Femur (tissue), 1 donor: Measurements from ENCODE around the gene MAP4.
"Not testable (repeated sequence)": the region's sequence is repeated elsewhere in the genome, so short reads cannot be mapped to it uniquely, and the experiment has no call there.

Source experiments
- DNase-seq: peaks from one replicate; pipeline ENCODE4 v3.0.0-alpha.2; 2017

MAP4 gene, protein sequence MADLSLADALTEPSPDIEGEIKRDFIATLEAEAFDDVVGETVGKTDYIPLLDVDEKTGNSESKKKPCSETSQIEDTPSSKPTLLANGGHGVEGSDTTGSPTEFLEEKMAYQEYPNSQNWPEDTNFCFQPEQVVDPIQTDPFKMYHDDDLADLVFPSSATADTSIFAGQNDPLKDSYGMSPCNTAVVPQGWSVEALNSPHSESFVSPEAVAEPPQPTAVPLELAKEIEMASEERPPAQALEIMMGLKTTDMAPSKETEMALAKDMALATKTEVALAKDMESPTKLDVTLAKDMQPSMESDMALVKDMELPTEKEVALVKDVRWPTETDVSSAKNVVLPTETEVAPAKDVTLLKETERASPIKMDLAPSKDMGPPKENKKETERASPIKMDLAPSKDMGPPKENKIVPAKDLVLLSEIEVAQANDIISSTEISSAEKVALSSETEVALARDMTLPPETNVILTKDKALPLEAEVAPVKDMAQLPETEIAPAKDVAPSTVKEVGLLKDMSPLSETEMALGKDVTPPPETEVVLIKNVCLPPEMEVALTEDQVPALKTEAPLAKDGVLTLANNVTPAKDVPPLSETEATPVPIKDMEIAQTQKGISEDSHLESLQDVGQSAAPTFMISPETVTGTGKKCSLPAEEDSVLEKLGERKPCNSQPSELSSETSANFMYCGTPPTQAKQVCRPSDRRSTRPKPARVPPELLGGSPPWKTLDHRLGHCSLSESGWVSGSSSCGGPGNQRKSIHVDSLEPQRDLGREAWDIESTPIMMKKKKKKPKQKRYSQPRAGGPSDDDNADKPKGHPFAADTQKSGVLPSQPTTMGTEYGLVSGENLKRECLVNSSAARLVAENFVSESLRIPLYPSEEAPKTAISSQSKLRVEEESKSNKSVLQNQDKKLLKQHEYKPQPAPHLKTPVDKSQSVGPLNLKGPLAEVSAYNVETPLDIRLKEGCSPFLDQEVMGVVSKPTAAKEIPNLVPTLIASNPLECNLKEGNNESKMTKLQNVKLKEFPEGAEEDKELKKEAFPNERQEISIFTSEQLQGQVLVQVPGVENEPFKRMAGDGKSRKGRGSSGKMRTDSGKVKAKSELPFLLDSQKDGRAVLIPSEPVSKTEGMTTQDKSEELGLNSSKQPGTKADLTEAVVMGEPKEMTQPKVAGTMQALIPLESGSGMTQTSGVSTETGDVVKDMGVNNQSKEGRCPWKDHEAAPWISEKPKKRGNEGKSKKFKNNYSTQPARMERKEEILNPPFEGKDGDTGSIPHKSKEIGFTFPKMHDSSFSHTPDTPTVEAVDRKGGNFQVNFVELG (N-terminal part only)

DNA sequence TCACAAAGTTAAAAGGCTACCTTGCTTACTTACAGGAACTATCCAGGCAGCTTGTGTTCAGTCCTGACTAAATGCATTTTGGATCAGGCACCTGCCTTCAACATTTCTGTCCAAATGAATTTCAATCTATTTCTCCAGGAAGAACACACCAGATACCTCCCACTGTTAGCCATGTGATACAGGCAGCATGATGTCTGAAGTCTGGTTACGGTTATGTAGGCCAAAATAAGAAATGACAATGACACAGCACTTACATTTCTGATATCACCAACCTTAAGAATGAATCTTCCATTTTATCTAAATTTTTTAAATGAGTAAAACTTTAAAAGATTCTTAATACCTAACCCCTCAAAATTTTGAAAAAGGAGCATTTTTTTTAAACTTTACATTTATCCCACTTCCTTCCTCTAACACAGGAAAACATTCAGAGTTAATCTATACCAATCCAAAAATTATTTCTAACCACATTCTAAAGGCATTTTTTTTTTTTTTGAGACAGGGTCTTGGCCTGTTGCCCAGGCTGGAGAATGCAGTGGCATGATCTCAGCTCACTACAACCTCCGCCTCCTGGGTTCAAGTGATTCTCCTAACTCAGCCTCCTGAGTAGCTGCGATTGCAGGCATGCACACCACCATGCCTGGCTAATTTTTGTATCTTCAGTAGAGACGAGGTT lies at the start of gene MAP4:
Gene MAP4 (minus strand): TSS at position 116 of the 673 bp plus-strand sequence. CDS start 17,556 bp downstream, outside the sequence.
- DNase-seq = no peak

DNA sequence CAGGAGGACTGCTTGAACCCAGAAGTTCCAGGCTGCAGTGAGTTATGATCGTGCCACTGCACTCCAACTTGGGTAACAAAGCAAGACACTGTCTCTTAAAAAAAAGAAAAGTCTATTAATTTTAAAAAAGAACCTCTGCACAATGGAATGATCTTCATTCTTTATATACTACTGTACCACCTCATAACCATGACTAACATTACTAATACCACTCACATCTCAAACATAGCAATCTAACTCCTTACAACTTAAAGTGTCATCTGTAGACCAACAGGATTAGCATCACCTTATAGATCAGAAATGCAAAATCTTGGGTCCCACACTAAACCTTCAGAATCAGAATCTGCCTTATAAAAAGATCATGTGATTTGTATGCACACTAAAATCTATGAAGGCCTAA lies 48.8 kb upstream of the MAP4 start:
- no peak for DNase-seq

DNA sequence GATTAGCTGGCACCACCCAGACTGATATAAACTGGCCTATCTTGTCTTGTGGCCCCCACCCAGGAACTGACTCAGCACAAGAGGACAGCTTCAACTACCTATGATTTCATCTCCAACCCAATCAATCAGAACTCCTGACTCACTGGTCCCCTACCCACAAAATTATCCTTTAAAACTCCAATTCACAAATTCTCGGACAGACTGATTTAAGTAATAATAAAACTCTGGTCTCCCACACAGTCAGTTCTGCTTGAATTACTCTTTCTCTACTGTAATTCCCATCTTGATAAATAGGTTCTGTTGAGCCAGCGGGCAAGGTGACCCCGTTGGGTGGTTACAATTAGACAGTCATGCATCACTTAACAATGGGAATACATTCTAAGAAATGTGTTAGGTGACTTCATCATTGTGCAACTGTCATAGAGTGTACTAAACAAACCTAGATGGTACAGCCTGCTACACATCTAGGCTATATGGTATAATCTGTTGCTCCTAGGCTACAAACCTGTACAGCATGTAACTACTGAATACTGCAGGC lies 48.1 kb upstream of the MAP4 start:
- no peak for DNase-seq

DNA sequence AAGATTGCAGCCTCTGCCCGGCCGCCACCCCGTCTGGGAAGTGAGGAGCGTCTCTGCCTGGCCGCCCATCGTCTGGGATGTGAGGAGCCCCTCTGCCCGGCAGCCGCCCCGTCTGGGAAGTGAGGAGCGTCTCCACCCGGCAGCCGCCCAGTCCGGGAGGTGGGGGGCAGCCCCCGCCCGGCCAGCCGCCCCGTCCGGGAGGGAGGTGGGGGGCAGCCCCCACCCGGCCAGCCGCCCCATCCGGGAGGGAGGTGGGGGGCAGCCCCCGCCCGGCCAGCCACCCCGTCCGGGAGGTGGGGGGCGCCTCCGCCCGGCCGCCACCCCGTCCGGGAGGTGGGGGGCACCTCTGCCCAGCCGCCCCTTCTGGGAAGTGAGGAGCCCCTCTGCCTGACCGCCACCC lies 45.4 kb upstream of the MAP4 start:
- not testable (repeated sequence) for DNase-seq

DNA sequence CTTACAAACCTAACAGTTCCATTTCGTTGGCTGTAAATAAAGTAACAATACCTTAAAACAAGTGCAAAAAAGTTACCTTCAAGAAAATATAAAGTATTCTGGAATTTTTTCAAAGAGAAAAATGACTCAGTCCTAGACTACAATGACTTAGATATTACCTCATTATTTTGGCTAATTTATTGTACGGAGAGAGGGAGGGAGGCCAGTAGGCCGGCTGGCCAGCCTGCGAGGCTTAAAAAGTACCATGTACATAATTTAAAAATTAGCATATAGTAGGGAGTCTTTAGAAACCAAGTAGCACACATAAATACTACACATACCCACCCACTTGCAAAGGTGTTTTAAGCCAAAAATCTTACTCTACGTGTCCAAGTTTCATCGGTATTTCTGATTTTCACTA lies 41.9 kb upstream of the MAP4 start:
- no peak for DNase-seq

GRCh38 chr3:48057521-48057920 lies 41.3 kb upstream of the MAP4 start:
- DNase-seq = no peak

DNA sequence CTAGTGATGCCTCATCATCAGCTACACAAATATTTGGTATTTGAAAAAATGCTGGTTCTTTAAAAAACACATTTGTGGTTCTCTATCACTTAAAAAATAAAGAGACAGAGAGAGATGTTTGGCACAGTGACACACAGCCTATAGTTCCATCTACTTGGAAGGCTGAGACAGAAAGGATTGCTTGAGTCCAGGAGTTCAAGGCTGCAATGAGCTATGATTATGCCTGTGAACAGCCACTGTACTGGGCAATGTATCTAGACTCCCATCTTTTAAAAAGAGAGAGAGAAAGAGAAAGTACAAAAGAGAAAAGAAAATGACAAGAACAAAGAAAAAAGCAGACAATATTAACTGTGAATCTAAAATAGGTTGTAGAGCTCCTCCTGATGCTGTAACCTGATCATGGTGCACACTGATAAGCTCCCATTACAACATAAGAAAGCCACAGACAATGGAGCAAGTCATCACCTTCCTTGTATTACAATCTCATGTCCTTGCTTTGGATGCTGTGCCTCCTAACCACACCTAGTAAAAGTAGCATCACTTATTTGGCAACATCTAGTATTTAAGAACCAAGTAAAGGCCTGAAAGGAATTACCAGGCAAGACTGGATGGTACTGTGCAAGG lies 31.7 kb upstream of the MAP4 start:
- no peak for DNase-seq

GRCh38 chr3:48042071-48042760 lies 26.0 kb upstream of the MAP4 start:
- no peak for DNase-seq

DNA sequence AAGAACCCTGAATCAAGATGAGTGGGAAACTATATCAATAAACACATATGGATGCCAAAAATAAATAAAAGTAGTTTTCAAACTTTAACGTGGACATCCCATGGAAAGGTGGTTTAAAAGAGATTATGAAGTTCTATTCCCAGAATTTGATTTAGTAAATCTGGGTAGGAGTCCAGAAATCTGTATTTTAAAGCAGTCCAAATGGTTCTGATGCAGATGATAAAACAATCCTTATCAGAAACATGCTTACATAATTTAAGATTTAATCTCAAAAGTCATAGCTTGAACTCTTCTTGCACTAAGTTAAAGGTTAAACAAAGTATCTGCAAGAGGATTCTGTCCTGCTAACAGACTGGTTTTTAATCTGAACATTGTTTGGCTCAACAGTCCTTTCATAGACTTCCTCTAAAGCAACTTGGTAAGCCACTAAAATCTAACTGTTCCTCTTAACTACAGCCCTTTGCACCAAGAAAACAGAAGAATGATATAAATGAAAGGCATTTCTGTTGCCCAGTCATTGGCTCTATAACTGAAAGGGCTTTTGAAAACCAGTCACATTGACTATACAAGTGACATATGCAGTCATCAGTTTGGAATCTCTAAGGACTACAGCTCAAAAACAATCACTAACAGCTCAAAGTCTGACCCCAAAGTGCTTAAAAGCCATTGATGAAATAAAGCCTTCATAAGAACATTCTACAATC lies 23.4 kb upstream of the MAP4 start:
- no peak for DNase-seq

DNA sequence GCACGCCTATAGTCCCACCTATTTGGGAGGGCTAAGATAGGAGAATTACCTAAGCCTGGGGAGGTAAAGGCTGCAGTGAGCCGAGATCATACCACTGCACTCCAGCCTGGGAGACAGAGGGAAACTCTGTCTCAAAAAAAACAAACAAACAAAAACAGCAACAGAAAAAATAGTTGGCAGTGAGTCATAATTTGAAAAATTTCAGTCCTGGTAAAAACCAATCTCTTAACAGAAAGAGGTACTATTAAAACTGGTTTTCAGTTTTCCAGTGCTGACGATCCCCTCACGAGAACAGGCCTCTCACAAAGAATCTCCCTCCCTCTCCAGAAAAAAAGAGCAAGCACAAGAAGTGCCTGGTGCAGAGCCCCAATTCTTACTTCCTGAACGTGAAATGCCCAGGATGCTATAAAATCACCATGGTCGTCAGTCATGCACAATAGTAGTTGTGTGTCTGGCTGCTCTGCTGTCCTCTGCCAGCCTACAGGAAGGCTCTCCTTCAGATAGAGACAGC lies 22.8 kb upstream of the MAP4 start:
- DNase-seq = no peak

GRCh38 chr3:48034000-48034516 lies 17.8 kb upstream of the MAP4 start:
- no peak for DNase-seq

GRCh38 chr3:48030188-48030587 lies 14.0 kb upstream of the MAP4 start:
- no peak for DNase-seq

DNA sequence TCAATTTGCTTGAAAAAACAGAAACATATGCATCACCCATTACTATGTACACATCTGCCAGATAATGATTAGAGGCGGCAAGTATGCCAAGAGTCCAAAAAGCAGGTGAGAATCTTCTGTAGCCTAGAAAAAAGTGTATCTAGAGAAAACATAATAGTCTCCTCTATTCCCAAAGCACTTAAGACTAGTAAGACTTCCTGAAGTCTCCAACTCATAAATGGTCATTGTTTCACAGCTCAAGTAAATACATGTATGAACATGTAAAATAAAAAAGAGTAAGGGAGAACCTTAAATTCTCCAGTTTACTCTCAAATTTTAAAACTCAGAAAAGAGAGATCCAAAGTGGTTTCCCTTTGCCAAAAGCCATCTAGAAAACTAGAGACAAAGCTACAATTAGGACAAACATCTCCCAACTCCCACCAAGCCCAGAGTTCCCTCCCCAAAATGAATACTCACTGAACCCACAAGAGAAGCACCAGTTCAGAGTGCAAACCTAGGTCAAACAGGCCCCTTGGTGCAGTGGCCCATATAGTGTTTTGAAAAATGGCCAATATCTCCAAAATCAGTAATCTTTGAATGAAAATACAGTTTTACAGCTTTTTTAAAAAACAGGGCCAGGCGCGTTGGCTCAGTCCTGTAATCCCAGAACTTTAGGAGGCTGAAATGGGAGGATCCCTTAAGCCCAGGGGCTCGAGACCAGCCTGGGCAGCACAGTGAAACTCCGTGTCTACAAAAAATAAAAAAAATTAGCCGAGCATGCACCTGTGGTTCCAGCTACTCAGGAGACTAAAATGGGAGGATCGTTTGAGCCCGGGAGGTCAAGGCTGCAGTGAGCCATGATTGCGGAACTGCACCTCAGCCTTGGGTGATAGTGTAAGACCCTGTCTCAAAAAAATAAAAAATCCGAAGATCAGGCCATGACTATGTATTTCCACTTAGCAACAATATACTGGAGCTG lies 11.0 kb upstream of the MAP4 start:
- no peak for DNase-seq

GRCh38 chr3:48026098-48026497 lies 9.9 kb upstream of the MAP4 start:
- no peak for DNase-seq

- no peak for DNase-seq
Measured at GRCh38 chr3:48024401-48024800, 8.2 kb upstream of the MAP4 start.

- DNase-seq = no peak
Measured at GRCh38 chr3:48023377-48023776, 7.2 kb upstream of the MAP4 start.

DNA sequence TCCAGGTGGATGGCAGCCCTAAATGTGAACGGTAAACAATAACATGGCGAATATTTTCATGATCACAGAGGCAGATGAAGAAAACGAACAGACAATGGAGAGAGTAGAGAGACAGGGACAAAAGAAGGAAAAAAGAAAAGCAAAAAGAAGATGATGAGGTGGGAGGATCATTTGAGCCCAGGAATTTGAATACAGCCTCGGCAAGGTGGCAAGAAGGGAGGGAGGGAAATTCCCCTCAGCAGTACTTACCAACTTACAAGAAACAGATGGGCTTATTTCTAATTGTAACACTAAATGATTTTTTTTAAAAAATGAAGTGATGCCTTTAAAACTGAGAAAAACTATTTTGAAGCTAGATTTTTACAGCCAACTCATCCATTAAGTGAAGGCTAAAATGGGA lies 6.0 kb upstream of the MAP4 start:
- DNase-seq = no peak

- no peak for DNase-seq
Measured at GRCh38 chr3:48018841-48019240, 2.6 kb upstream of the MAP4 start.
